ENCODE measurements around the gene DUSP10.

GRCh38 chr1:221735999-221736398 lies 5.9 kb downstream of the DUSP10 start:
- TF ChIP-seq CTCF (IDR thresholded peaks at IDR 0.05) (no peak), POLR2A (IDR thresholded peaks at IDR 0.05) (no peak)
